ENCODE results near the gene CTDP1. TPM values are rescaled to one million over a fixed set of nuclear protein-coding genes. Genes with fewer than 3 reads are reported as not detected.
A peak's percentile ranks its signal among the peaks of the same experiment; 100 is the strongest.

Gene CTDP1
- total and polyA plus RNA-seq, 9 of the 15 experiments (the other 6 are each of a cell fraction or from before 2014, with no cell fraction given), result 0.07 to 19.2 (median 4.0) TPM

DNA sequence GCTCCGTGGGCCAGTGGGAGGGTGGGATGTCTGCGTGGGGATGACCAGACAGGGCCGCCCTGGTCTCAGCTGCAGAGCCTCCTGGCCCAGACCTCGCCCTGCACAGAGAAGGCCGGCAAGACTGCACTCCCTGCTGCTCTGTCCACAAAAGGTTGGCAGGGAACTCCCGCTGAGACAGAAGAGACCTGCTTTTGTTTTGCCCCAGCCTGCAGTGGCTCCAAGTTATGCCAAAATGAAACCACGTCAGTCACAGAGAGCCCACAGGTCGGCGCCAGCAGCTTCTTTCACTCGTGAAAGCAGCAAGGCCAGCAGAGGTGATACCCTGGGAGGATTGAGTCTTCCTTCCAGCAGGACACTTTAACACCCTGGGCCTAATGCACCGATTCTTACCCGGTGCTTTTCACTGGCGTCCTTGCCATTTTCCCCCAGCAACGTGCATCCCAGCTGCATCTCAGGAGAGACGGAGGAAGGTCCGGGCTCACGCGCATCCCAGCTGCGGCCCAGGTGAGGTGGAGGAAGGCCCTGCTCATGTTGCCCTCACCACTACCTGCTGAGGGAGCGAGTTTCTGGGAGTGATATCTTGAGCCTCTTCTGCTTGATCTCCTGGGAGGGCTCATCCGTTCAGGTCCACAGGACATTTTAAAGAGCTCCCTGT, 22.1 kb upstream of the CTDP1 start:
- Histone ChIP-seq H3K27ac (ENCODE audit: extremely low read depth, low read depth, low read length) (no peak overlapping the region), H3K9me1 (ENCODE audit: control insufficient read depth, insufficient read depth, low read length) (no peaks in the 10 kb centered on the region), H3K4me3 (no peak overlapping the region), H3K36me3 (ENCODE audit: control insufficient read depth, insufficient read depth, low read length) (no peaks in the 10 kb centered on the region), H3K4me1 (replicated peaks in 1 of 2; ENCODE audit: control insufficient read depth in 2 of 2, insufficient read depth in 2 of 2, low read length in 2 of 2) (no peaks in the 10 kb centered on the region), H3K79me2 (ENCODE audit: control insufficient read depth, insufficient read depth, low read length) (no peaks in the 10 kb centered on the region), H3K27me3 (ENCODE audit: control insufficient read depth in 2 of 2, insufficient read depth in 2 of 2, low read length in 2 of 2) (peaks cover 29 to 46% of the 10 kb centered on the region in 2 experiments), H2AFZ (ENCODE audit: low read depth, low read length) (no peak overlapping the region), H4K20me1 (replicated peaks; ENCODE audit: control insufficient read depth, insufficient read depth, low read length) (no peaks in the 10 kb centered on the region), H3K4me2 (ENCODE audit: insufficient read depth, low read length) (no peak overlapping the region), H3K9me3 (replicated peaks; ENCODE audit: control insufficient read depth, insufficient read depth, low read depth, low read length) (no peaks in the 10 kb centered on the region), H3K9ac (ENCODE audit: insufficient read depth in 1 of 2, low read depth in 2 of 2, low read length in 2 of 2) (no peak overlapping the region)
- ATAC-seq, result no peak
- DNase-seq (ENCODE audit: extremely low read depth in 1 of 4, low spot score in 3 of 4), result no peak
- in situ Hi-C loops (cut with MboI), result no loop called here
- no peak for FAIRE-seq
- CTCF ChIA-PET (ENCODE audit: low intra/inter-chr PET ratio), result no interaction called here
- TF ChIP-seq RBM22 (IDR thresholded peaks at IDR 0.05; ENCODE audit: low read depth, low read length, poor library complexity, severe bottlenecking), result no peak
- no peak for TF ChIP-seq BRD4 (IDR thresholded peaks at IDR 0.05)
- POLR2A ChIA-PET, result no interaction called here
- WGBS (ENCODE audit: insufficient coverage, low coverage, missing lambda C conversion rate), result 8% methylated on average over 18 of the region's 21 CpGs
- intact Hi-C loops (cut with micrococcal nuclease), result no loop called here
- no TSS peak for BruUV-seq (replicated peaks)

DNA sequence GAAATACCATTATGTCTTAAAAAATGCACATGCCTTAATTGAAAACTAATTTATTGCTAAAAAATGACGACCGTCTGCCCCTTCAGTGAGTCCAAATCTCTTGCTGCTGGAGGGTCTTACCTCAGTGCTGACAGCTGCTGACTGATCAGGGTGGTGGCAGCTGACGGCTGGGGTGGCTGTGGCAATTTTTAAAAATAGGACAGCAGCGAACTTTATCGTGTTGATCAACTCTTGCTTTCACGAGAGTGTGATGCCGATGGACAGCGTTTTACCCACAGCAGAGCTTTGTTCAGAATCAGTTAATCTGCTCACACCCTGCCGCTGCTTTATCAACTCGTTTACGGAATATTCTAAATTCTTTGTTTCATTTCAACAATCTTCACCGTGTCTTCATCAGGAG, 21.2 kb upstream of the CTDP1 start:
- DNase-seq (ENCODE audit: extremely low read depth in 1 of 4, low spot score in 3 of 4), result no peak
- no peak for ATAC-seq
- WGBS (ENCODE audit: insufficient coverage, low coverage, missing lambda C conversion rate), result 2% methylated on average over 12 of the region's 12 CpGs
- Histone ChIP-seq H3K79me2 (ENCODE audit: control insufficient read depth, insufficient read depth, low read length) (no peaks in the 10 kb centered on the region), H3K27ac (ENCODE audit: extremely low read depth, low read depth, low read length) (no peak overlapping the region), H3K4me1 (replicated peaks in 1 of 2; ENCODE audit: control insufficient read depth in 2 of 2, insufficient read depth in 2 of 2, low read length in 2 of 2) (no peaks in the 10 kb centered on the region), H3K27me3 (ENCODE audit: control insufficient read depth in 2 of 2, insufficient read depth in 2 of 2, low read length in 2 of 2) (peaks cover 29 to 45% of the 10 kb centered on the region in 2 experiments), H3K36me3 (ENCODE audit: control insufficient read depth, insufficient read depth, low read length) (no peaks in the 10 kb centered on the region), H3K9ac (ENCODE audit: insufficient read depth in 1 of 2, low read depth in 2 of 2, low read length in 2 of 2) (no peak overlapping the region), H2AFZ (ENCODE audit: low read depth, low read length) (no peak overlapping the region), H4K20me1 (replicated peaks; ENCODE audit: control insufficient read depth, insufficient read depth, low read length) (no peaks in the 10 kb centered on the region), H3K4me2 (ENCODE audit: insufficient read depth, low read length) (no peak overlapping the region), H3K9me1 (ENCODE audit: control insufficient read depth, insufficient read depth, low read length) (no peaks in the 10 kb centered on the region), H3K9me3 (replicated peaks; ENCODE audit: control insufficient read depth, insufficient read depth, low read depth, low read length) (no peaks in the 10 kb centered on the region), H3K4me3 (no peak overlapping the region)
- ChIA-PET POLR2A (no interaction called here), CTCF (ENCODE audit: low intra/inter-chr PET ratio) (no interaction called here)
- FAIRE-seq, result no peak
- BruUV-seq (replicated peaks), result no TSS peak
- in situ Hi-C loops (cut with MboI), result no loop called here
- intact Hi-C loops (cut with micrococcal nuclease), result no loop called here
- TF ChIP-seq RAD51 (IDR thresholded peaks at IDR 0.05; ENCODE audit: borderline replicate concordance, low read depth), result no peak
- TF ChIP-seq CBX2 (IDR thresholded peaks at IDR 0.05; ENCODE audit: insufficient read depth, low read length, poor library complexity, severe bottlenecking), result peak; percentile 48
